ENCODE measurements around the gene COL15A1. TPM values are rescaled to one million over a fixed set of nuclear protein-coding genes. Genes with fewer than 3 reads are reported as not detected.
A peak's percentile ranks its signal among the peaks of the same experiment; 100 is the strongest.

Gene COL15A1
- total and polyA plus RNA-seq, 4 donors: 21.4 to 94.4 (median 57.3) TPM

DNA sequence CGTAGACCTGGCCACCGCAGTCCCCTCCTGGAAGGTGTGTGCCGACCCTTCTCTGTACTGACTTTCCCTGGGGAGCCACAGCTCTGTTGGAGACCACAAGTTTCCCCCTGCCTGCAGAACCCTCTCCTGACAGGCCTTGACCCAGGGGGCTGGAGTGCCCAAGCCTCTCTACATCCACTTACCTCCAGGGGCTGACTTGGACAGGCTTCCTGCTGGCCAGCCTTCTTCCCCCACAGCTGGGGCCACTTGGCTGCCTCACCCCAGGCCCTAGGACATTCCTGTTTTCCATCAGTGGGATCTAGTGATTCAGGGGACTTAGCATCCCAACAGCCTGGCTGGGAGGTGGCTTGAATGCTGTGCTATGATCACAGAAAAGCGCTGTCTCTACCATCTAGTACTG is 23.6 kb downstream of the COL15A1 start:
- H3K4me1 ChIP-seq (ENCODE audit: control insufficient read depth, insufficient read depth, low read length): peaks cover 24% of the 10 kb centered on the region
- H3K27ac ChIP-seq (ENCODE audit: low read depth, low read length): no peak overlapping the region
- H3K9me3 ChIP-seq (ENCODE audit: control insufficient read depth, insufficient read depth, low read length): no peaks in the 10 kb centered on the region
- WGBS (ENCODE audit: insufficient coverage): 95% methylated on average over 4 of the region's 4 CpGs
- H3K36me3 ChIP-seq (ENCODE audit: control insufficient read depth, insufficient read depth, low read length): no peaks in the 10 kb centered on the region
- no peak overlapping the region for H3K4me3 ChIP-seq (ENCODE audit: low read depth, low read length)
- H3K27me3 ChIP-seq (ENCODE audit: control insufficient read depth, insufficient read depth, low read length): no peaks in the 10 kb centered on the region
- no peak for DNase-seq (ENCODE audit: low read depth in 4 of 6, low spot score in 6 of 6)

DNA sequence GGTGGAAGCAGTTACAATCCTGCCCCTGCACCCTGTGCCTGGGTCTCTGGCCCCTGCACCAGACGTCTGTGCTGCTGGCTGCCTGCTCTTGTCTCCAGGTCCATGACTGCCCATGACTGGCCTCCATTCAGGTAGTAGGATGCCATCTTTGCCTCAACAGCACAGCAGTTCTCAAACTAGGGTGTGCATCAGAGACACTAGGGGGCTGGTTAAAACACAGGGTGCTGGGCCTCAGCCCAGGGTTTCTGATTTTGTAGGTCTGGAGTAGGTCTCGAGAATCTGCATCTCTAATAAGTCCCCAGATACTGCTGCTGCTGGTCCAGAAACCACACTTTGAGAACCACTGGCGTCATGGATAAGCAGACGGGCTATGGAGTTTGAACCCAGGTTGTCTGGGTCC is 24.0 kb downstream of the COL15A1 start:
- peaks cover 27% of the 10 kb centered on the region for H3K4me1 ChIP-seq (ENCODE audit: control insufficient read depth, insufficient read depth, low read length)
- no peak overlapping the region for H3K4me3 ChIP-seq (ENCODE audit: low read depth, low read length)
- H3K36me3 ChIP-seq (ENCODE audit: control insufficient read depth, insufficient read depth, low read length): no peaks in the 10 kb centered on the region
- H3K9me3 ChIP-seq (ENCODE audit: control insufficient read depth, insufficient read depth, low read length): no peaks in the 10 kb centered on the region
- 88% methylated on average over 4 of the region's 4 CpGs for WGBS (ENCODE audit: insufficient coverage)
- no peak overlapping the region for H3K27ac ChIP-seq (ENCODE audit: low read depth, low read length)
- H3K27me3 ChIP-seq (ENCODE audit: control insufficient read depth, insufficient read depth, low read length): no peaks in the 10 kb centered on the region
- DNase-seq (ENCODE audit: low read depth in 4 of 6, low spot score in 6 of 6): no peak

DNA sequence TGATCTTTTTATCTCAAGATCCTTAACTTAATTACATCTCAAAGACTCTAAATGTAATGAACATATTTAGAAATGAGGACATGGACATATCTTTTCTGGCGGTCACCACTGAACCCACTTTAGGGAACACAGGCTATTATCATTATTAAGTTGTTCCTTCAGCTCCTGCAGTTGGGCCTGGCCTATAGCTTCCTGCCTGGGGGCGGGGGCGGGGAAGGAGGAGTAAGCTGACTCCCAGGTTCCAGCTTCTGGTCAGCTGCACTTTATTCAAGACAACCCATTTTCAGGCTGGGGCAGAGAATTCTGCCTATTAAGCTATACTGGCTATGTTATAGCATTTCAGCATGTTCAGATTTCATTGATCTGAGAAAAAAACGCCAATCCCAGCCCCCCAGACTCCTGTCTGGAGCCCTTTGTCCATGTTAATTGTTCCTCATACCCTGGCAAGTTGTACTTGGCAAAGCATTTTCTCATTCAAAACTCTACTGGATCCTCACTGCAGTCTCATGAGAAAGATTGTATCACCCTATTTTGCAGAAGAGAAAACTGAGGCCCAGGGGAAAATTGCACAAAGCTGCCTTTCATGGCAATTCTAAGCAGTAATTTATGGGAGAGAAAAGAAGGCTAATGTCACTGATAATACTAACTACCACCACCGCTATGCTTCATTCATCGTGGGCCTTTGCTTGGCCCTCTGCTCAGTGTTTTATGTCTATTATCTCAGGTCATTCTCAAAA is 25.1 kb downstream of the COL15A1 start:
- Histone ChIP-seq H3K9me3 (ENCODE audit: control insufficient read depth, insufficient read depth, low read length) (no peaks in the 10 kb centered on the region), H3K36me3 (ENCODE audit: control insufficient read depth, insufficient read depth, low read length) (no peaks in the 10 kb centered on the region), H3K27ac (ENCODE audit: low read depth, low read length) (no peak overlapping the region), H3K4me1 (ENCODE audit: control insufficient read depth, insufficient read depth, low read length) (peaks cover 36% of the 10 kb centered on the region), H3K27me3 (ENCODE audit: control insufficient read depth, insufficient read depth, low read length) (no peaks in the 10 kb centered on the region), H3K4me3 (ENCODE audit: low read depth, low read length) (no peak overlapping the region)
- WGBS (ENCODE audit: insufficient coverage): 50% methylated on average over 1 of the region's 6 CpGs
- DNase-seq (ENCODE audit: low read depth in 4 of 6, low spot score in 6 of 6): no peak

- WGBS (ENCODE audit: insufficient coverage): 97% methylated on average over 6 of the region's 7 CpGs
- no peak overlapping the region for H3K4me3 ChIP-seq (ENCODE audit: low read depth, low read length)
- H3K9me3 ChIP-seq (ENCODE audit: control insufficient read depth, insufficient read depth, low read length): no peaks in the 10 kb centered on the region
- no peaks in the 10 kb centered on the region for H3K27me3 ChIP-seq (ENCODE audit: control insufficient read depth, insufficient read depth, low read length)
- H3K4me1 ChIP-seq (ENCODE audit: control insufficient read depth, insufficient read depth, low read length): peaks cover 53% of the 10 kb centered on the region
- H3K27ac ChIP-seq (ENCODE audit: low read depth, low read length): peak overlapping the region; percentile 81
- no peak for DNase-seq (ENCODE audit: low read depth in 4 of 6, low spot score in 6 of 6)
- no peaks in the 10 kb centered on the region for H3K36me3 ChIP-seq (ENCODE audit: control insufficient read depth, insufficient read depth, low read length)
Measured at GRCh38 chr9:98970532-98971041, 26.9 kb downstream of the COL15A1 start.

- peak overlapping the region; percentile 81 for H3K27ac ChIP-seq (ENCODE audit: low read depth, low read length)
- H3K4me3 ChIP-seq (ENCODE audit: low read depth, low read length): no peak overlapping the region
- no peaks in the 10 kb centered on the region for H3K27me3 ChIP-seq (ENCODE audit: control insufficient read depth, insufficient read depth, low read length)
- peaks cover 52% of the 10 kb centered on the region for H3K4me1 ChIP-seq (ENCODE audit: control insufficient read depth, insufficient read depth, low read length)
- DNase-seq (ENCODE audit: low read depth in 4 of 6, low spot score in 6 of 6): peak in 1 of 6 donors; percentile 13
- WGBS (ENCODE audit: insufficient coverage): 76% methylated on average over 14 of the region's 20 CpGs
- no peaks in the 10 kb centered on the region for H3K9me3 ChIP-seq (ENCODE audit: control insufficient read depth, insufficient read depth, low read length)
- no peaks in the 10 kb centered on the region for H3K36me3 ChIP-seq (ENCODE audit: control insufficient read depth, insufficient read depth, low read length)
Measured at GRCh38 chr9:98971168-98971914, 27.6 kb downstream of the COL15A1 start.

GRCh38 chr9:98971915-98972223 is 28.2 kb downstream of the COL15A1 start:
- peak overlapping the region; percentile 81 for H3K27ac ChIP-seq (ENCODE audit: low read depth, low read length)
- no peaks in the 10 kb centered on the region for H3K27me3 ChIP-seq (ENCODE audit: control insufficient read depth, insufficient read depth, low read length)
- H3K4me1 ChIP-seq (ENCODE audit: control insufficient read depth, insufficient read depth, low read length): peaks cover 52% of the 10 kb centered on the region
- H3K36me3 ChIP-seq (ENCODE audit: control insufficient read depth, insufficient read depth, low read length): no peaks in the 10 kb centered on the region
- H3K4me3 ChIP-seq (ENCODE audit: low read depth, low read length): no peak overlapping the region
- 90% methylated on average over 6 of the region's 6 CpGs for WGBS (ENCODE audit: insufficient coverage)
- DNase-seq (ENCODE audit: low read depth in 4 of 6, low spot score in 6 of 6): no peak
- H3K9me3 ChIP-seq (ENCODE audit: control insufficient read depth, insufficient read depth, low read length): no peaks in the 10 kb centered on the region

DNA sequence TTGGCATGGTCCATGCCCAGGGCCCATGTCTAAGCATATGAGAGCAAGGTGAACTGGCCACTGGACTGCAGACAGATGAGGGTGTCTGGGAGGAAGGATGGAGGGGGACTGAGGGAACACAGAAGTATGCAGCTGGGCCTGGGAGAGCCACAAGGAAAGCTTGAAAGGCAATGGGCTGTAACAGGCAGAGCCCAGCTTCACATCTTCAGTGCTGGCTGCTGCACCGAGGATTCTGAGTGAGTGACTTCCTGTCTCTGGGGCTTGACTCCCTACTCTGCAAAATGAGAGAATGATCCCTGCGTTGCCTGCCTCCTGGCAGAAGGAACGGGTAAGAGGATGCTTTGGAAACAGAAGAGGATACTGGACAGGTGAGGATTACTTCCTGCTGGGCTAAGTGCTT is 29.0 kb downstream of the COL15A1 start:
- H3K36me3 ChIP-seq (ENCODE audit: control insufficient read depth, insufficient read depth, low read length): no peaks in the 10 kb centered on the region
- peak overlapping the region; percentile 81 for H3K27ac ChIP-seq (ENCODE audit: low read depth, low read length)
- peaks cover 53% of the 10 kb centered on the region for H3K4me1 ChIP-seq (ENCODE audit: control insufficient read depth, insufficient read depth, low read length)
- H3K27me3 ChIP-seq (ENCODE audit: control insufficient read depth, insufficient read depth, low read length): no peaks in the 10 kb centered on the region
- H3K9me3 ChIP-seq (ENCODE audit: control insufficient read depth, insufficient read depth, low read length): no peaks in the 10 kb centered on the region
- no peak overlapping the region for H3K4me3 ChIP-seq (ENCODE audit: low read depth, low read length)
- WGBS (ENCODE audit: insufficient coverage): 31% methylated on average over 3 of the region's 3 CpGs
- DNase-seq (ENCODE audit: low read depth in 4 of 6, low spot score in 6 of 6): no peak

- no peaks in the 10 kb centered on the region for H3K9me3 ChIP-seq (ENCODE audit: control insufficient read depth, insufficient read depth, low read length)
- peaks cover 57% of the 10 kb centered on the region for H3K4me1 ChIP-seq (ENCODE audit: control insufficient read depth, insufficient read depth, low read length)
- H3K36me3 ChIP-seq (ENCODE audit: control insufficient read depth, insufficient read depth, low read length): no peaks in the 10 kb centered on the region
- peak overlapping the region; percentile 81 for H3K27ac ChIP-seq (ENCODE audit: low read depth, low read length)
- DNase-seq (ENCODE audit: low read depth in 4 of 6, low spot score in 6 of 6): no peak
- H3K27me3 ChIP-seq (ENCODE audit: control insufficient read depth, insufficient read depth, low read length): no peaks in the 10 kb centered on the region
- no peak overlapping the region for H3K4me3 ChIP-seq (ENCODE audit: low read depth, low read length)
- WGBS (ENCODE audit: insufficient coverage): 86% methylated on average over 5 of the region's 9 CpGs
Measured at GRCh38 chr9:98973171-98973570, 29.5 kb downstream of the COL15A1 start.

- Histone ChIP-seq H3K27me3 (ENCODE audit: control insufficient read depth, insufficient read depth, low read length) (no peaks in the 10 kb centered on the region), H3K27ac (ENCODE audit: low read depth, low read length) (peak overlapping the region; percentile 81), H3K4me3 (ENCODE audit: low read depth, low read length) (no peak overlapping the region), H3K36me3 (ENCODE audit: control insufficient read depth, insufficient read depth, low read length) (no peaks in the 10 kb centered on the region), H3K9me3 (ENCODE audit: control insufficient read depth, insufficient read depth, low read length) (no peaks in the 10 kb centered on the region), H3K4me1 (ENCODE audit: control insufficient read depth, insufficient read depth, low read length) (peaks cover 57% of the 10 kb centered on the region)
- DNase-seq (ENCODE audit: low read depth in 4 of 6, low spot score in 6 of 6): no peak
- WGBS (ENCODE audit: insufficient coverage): 77% methylated on average over 6 of the region's 6 CpGs
Measured at GRCh38 chr9:98973576-98973975, 29.9 kb downstream of the COL15A1 start.

GRCh38 chr9:98974106-98974505 is 30.4 kb downstream of the COL15A1 start:
- Histone ChIP-seq H3K9me3 (ENCODE audit: control insufficient read depth, insufficient read depth, low read length) (no peaks in the 10 kb centered on the region), H3K36me3 (ENCODE audit: control insufficient read depth, insufficient read depth, low read length) (no peaks in the 10 kb centered on the region), H3K4me3 (ENCODE audit: low read depth, low read length) (no peak overlapping the region), H3K27ac (ENCODE audit: low read depth, low read length) (peak overlapping the region; percentile 81), H3K4me1 (ENCODE audit: control insufficient read depth, insufficient read depth, low read length) (peaks cover 57% of the 10 kb centered on the region), H3K27me3 (ENCODE audit: control insufficient read depth, insufficient read depth, low read length) (no peaks in the 10 kb centered on the region)
- WGBS (ENCODE audit: insufficient coverage): 92% methylated on average over 2 of the region's 6 CpGs
- no peak for DNase-seq (ENCODE audit: low read depth in 4 of 6, low spot score in 6 of 6)
